ENCODE results near the gene FALEC.
A peak's percentile ranks its signal among the peaks of the same experiment; 100 is the strongest.
"Not testable (repeated sequence)": the region's sequence is repeated elsewhere in the genome, so short reads cannot be mapped to it uniquely, and the experiment has no call there.

FALEC gene

DNA sequence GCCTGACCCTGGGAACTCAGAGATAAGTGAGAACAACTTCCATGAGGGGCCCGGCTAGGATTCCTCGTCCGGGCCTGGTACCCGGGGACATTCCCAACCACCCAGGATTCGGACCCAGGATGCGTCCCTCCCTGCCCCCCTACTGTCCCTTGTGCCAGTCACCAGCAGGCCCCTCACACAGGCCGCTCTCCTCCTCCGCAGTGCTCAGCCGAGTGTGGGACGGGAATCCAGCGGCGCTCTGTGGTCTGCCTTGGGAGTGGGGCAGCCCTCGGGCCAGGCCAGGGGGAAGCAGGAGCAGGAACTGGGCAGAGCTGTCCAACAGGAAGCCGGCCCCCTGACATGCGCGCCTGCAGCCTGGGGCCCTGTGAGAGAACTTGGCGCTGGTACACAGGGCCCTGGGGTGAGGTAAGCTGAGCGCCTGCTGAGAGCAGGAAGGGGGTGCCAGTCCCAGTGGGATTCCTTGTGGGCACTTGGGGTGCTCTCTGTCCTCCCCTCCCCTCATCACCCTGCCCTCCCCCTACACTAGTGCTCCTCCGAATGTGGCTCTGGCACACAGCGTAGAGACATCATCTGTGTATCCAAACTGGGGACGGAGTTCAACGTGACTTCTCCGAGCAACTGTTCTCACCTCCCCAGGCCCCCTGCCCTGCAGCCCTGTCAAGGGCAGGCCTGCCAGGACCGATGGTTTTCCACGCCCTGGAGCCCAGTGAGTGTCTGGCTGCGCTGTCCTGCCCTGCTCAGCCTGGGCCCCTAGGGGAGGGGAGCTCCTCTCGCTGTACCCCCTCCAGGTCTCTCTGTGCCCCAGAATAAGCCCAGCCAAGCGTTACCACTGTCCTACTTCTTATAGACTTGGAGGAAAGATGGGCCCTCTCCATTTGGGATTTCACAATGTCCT is 43.5 kb downstream of the FALEC start:
- no peak for DNase-seq (ENCODE audit: low read depth)

DNA sequence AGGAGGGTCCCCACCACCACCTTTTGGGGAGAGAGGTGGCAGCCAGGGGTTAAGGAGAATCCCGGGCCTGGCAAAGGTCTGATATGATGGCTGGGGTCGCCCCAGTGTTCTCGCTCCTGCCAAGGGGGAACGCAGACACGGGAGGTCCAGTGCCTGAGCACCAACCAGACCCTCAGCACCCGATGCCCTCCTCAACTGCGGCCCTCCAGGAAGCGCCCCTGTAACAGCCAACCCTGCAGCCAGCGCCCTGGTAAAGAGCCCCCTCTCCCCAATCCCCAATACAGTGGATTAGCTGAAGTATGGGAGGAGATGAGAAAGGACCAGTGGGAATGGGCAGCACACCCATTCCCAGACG is 44.1 kb downstream of the FALEC start:
- no peak for DNase-seq (ENCODE audit: low read depth)

DNA sequence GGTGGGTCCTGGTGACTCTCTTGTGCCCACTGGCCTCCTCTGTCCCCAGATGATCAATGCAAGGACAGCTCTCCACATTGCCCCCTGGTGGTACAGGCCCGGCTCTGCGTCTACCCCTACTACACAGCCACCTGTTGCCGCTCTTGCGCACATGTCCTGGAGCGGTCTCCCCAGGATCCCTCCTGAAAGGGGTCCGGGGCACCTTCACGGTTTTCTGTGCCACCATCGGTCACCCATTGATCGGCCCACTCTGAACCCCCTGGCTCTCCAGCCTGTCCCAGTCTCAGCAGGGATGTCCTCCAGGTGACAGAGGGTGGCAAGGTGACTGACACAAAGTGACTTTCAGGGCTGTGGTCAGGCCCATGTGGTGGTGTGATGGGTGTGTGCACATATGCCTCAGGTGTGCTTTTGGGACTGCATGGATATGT is 44.5 kb downstream of the FALEC start:
- no peak for DNase-seq (ENCODE audit: low read depth)

DNA sequence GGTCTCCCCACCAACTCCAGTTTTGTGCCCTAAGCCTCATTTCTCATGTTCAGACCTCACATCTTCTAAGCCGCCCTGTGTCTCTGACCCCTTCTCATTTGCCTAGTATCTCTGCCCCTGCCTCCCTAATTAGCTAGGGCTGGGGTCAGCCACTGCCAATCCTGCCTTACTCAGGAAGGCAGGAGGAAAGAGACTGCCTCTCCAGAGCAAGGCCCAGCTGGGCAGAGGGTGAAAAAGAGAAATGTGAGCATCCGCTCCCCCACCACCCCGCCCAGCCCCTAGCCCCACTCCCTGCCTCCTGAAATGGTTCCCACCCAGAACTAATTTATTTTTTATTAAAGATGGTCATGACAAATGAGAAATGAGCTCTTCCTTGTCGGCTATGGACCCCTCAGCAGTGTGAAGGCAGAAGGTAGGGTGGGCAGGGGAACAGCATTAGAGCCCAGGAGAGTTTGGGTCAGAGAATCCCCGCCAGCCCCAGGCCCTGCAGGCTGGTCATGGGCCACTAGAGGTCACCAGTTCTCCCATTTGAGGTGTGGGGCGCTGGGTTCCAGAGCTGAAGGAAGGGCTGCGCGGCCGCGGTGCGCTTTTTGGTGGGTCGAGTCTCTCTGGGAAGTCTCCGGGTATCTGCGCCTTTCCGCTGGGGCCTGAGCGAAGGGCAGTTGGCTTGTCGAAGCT is 45.2 kb downstream of the FALEC start:
- DNase-seq (ENCODE audit: low read depth): no peak

DNA sequence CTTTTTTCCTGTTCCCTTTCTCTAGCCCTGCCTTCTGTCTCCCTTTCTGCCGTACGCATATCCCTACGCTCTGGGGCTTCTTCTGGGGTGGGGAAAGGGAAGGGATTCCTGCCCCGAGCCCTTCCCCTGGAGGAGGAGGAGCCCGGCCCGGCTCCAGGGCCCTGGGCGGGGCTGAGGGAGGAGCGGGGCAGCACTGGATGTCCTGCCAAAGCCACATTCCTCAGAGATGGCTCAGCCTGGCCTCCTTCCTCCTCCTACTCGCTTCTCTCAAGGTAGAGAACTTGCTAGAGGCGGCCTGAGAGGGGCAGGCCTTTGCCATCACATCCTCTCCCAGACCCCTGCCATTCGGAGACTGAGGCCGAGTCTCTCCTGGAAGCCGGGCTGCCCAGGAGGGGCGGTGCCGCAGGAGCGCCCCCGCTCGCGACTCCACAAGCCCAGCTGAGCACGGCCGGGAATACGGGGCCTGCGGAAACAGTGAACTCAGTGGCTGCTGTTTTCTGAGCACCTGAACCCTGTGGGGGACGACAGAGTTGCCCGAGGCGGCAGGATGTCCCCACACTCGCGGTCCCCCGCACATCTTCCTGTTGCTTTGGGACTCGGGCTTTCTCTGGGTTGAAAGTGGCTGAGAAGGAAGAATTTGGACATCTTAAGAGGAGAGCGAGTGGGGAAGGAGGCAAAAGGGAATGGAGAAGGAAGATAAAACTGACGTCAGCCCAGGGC is 45.9 kb downstream of the FALEC start:
- DNase-seq (ENCODE audit: low read depth): peak; percentile 93

DNA sequence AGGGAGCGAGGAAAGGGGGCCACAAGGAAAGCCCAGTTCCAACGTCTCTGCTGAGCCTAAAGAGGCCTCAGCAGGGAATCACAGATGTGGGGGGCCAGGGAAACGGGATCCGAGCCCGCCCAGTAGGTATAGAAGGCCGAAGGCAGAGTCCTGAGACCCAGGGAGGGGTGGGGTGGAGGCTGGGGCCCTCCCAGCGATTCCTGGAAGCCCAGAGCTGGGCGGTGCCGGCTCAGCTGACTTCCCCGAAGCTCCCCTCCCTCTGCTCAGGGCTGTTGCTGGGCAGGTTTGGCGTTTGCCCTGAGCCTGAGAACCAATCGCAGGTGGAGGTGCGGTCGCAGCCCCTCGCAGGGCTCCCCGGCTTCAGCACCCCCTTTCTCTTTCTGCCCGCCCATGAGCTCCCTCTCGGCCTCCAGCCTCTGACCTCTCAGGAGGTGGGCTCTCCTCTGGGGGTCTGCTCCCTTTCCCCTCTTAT is 46.5 kb downstream of the FALEC start:
- peak; percentile 71 for DNase-seq (ENCODE audit: low read depth)

DNA sequence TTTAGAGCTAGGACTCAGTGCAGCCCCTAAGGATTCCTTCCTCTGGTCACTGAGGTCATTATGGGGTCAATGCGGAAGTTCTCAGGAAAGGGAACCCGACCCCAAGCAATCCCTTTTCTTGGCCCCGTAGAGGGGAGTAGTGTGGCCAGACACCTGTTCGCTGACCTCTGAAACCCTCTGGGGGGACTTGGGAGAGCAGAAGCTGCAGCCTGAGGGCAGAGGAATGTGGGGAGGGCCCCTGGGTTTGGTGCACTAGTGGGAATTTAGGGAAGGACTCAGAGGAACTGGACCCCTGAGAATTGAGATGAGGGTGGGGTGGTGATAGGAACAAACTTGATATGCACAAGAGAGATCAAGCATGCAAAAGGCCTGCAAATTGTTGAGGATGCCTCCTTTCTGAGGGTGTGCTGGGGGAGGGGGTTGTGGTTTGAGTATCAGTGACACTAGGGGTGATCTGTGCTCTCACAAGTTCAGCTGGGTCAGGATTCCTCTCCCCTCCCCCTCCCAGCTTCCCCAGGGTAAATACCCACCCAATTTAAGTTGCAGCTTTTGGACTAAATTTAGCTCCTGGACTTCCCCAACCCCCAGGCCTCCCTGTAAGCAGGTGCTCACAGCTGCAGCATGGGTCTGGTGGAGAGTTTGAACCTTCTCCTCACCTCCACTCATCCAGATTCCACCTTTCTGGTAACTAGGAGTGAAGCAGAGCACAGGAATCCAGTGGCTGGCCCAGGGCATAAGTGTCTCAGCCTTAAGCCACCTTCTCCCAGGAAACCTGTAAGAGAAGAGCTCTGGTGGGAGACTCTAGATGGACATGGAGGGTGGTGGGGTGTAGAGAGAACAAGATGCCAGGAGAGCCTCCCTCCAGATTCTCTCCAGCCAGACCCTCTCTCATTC is 47.1 kb downstream of the FALEC start:
- DNase-seq (ENCODE audit: low read depth): no peak

DNA sequence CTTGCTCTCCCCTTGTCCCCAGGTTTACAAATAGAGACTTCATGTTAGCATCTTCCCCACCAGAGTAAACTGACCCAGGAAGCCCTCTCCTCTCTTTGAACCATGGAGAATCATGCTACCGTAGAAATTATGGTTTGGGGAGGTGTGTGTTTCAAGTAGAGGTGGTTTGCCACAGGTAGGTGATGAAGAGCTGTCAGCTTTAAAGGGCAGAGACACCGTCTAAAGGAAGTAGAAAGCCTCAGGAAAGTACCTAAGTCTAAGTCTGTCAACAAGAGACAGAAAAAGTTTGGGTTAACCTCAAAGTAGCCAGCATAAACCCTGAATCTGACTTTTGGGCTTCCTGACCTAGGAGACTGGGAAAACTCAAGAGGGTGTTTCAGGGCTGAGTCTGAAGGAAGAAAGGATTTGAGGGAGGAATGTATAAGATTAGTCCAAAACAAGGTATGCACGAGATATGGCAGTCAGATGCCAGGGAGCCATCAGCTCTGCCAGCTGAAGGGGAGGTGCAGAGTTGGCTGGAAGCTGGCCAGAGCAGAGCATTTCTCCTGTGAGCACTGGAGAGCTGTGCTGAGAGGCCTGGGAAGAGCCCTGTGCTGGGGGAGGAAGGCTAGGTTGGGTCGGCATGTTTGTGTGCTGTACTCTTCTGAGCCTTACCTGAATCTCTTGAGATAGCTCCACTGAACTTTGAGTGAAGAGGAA is 47.9 kb downstream of the FALEC start:
- DNase-seq (ENCODE audit: low read depth): no peak

DNA sequence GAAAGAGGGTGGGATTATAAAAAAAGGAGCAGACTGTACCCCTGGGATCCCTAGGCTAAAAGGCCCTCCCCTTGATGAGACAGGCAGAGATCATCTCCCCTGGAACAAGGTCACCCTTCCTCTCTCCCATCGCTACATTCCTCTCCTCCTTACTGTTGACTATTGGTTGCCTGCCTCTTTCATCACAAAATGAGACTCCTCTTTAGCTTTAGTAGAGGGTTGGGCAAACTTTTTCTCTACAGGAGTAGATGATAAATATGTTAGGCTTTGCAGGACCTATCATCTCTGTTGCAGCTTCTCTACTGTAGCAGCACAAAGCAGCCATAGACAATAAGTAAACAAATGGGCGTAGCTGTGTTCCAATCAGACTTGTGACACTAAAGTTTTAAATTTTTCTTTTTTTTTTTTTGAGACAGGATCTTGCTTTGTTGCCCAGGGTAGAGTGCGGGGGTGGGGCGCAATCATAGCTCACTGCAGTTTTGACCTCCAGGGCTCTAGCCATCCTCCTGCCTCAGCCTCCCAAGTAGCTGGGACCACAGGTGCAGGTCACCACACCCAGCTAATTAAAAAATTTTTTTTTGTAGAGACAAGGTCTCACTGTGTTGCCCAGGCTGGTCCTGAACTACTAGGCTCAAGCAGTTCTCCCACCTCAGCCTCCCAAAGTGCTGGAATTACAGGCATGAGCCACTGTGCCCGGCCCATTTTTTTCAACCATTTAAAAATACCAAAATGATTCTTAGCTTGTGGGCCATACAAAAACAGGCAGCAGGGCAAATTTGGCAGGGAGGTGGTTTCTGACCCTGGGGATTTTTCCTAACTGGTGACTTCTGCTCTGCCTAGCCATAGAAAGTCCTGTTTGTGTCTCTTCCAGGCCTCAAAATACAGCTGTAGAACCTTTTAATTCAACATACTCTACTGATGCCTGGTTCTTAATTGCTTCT is 48.8 kb downstream of the FALEC start:
- DNase-seq (ENCODE audit: low read depth): no peak

DNA sequence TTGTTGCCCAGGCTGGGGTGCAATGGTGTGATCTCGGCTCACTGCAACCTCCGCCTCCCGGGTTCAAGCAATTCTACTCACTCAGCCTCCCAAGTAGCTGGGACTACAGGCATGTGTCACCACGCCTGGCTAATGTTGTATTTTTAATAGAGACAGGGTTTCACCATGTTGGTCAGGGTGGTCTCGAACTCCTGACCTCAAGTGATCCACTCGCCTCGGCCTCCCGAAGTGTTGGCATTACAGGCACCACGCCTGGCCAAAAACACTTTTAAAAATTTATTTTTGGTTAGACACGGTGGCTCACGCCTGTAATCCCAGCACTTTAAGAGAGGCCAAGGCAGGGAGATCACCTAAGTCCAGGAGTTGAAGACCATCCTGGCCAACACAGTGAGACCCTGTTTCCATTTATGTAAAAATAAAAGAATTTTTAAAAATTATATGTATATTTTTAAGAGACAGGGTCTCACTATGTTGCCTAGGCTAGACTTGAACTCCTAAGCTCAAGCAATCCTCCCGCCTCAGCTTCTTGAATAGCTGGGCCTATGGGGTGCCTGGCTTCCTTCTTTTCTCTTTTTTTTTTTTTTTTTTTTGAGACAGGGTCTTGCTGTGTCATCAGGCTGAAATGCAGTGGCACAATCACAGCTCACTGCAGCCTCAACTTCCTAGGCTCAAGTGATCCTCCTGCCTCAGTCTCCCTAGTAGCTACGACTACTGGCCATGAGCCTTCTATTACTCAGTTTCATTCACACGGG is 49.9 kb downstream of the FALEC start:
- DNase-seq (ENCODE audit: low read depth): not testable (repeated sequence)

DNA sequence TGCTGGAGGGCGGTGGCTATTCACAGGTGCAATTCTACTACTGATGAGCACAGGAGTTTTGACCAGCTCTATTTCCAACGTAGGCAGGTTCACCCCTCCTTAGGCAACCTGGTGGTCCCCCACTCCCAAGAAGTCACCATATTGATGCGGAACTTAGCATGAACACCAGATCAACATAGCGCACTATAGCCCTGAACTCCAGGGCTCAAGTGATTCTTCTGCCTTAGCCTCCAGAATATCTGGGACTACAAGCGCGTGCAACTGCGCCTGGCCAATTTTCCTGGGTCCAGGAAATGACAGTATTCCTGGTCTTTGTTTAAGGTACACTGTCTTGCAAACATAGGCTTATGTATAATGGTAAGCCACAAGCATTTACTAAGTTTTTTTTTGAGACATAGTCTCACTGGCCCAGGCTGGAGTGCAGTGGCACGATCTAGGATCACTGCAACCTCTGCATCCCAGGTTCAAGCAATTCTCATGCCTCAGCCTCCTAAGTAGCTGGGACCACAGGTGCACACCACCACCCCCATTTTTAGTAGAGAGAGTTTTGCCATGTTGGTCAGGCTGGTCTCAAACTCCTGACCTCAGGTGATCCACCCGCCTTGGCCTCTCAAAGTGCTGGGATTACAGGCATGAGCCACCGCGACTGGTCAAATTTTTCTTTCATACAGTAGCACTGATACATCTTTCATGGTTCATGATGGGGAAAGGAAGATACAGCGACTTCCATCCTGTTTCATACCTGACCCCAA is 51.2 kb downstream of the FALEC start:
- DNase-seq (ENCODE audit: low read depth): no peak

DNA sequence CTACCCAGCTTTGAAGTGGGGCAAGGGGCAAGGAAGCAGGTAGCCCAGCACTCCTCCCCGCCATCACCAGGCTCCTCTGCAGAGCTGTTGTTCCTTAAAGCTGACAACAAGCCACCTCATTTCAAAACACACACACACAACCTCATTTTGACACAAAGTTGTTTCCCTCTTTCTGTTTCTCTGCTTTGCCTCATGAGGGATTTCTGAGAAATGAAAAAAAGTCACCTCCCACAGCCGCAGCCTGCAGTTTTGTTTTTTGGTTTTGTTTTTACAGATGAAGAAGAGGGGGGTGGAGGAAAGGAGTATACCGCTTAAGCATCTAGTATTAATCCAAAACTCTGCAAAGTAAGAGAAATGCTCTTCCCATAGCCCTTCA is 51.8 kb downstream of the FALEC start:
- DNase-seq (ENCODE audit: low read depth): no peak

DNA sequence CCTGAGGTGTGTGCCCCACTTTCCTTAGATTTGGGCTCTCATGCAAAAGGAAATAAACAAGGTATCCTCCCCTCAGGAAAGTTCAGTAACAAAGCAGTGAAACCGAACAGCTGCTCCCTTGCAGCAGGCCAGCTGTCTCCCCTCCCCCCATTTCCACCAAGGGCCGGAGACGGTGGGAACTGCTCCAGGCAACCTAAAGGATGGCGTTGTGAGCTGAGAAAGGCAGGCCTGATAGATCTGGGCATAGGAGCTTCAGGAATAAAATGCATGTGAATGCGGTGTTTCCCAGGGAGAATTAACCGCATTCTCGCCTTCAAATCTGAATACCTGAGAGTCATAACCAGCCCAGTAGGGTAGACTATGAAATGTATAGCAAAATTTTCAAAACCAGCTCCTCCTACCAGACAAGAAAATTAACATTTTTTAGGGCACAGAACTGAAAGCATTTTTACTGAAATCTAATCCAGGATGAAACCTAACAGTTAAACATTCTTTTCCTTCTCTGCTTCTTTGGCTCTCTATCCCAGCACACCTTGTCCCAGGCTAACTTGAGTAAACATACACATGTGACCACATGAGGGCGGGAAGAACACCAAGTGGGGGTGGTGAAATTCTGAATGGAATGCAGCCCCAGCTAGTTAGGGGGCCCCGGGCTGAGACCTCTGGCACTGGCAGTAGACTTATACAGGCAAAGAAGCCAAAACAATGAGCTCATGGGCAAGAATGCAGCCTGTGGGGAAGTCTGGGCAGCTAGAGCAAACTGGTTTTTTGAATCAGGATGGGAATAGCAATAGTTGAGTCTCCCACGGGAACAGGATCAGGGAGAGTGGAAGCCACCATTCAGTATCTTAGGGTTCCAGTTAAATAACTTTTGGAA is 52.4 kb downstream of the FALEC start:
- DNase-seq (ENCODE audit: low read depth): peak; percentile 97

DNA sequence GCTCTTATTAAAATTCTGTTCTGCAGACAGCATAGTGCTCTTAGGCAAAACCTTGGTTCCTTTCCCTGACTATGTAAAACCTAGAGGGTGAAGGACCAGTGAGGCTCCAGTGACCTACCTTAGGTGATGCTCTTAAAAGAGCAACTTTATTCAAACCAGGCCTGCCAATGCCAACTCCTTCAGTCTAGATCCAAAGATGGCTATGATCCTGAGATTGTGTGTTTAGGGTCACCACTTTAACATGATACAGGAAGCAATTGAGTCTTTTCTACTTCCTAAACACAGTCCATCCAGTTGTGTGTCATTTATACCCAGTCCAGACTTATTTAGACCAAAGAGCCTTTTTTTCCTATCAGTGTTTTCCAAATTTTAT is 53.0 kb downstream of the FALEC start:
- no peak for DNase-seq (ENCODE audit: low read depth)

DNA sequence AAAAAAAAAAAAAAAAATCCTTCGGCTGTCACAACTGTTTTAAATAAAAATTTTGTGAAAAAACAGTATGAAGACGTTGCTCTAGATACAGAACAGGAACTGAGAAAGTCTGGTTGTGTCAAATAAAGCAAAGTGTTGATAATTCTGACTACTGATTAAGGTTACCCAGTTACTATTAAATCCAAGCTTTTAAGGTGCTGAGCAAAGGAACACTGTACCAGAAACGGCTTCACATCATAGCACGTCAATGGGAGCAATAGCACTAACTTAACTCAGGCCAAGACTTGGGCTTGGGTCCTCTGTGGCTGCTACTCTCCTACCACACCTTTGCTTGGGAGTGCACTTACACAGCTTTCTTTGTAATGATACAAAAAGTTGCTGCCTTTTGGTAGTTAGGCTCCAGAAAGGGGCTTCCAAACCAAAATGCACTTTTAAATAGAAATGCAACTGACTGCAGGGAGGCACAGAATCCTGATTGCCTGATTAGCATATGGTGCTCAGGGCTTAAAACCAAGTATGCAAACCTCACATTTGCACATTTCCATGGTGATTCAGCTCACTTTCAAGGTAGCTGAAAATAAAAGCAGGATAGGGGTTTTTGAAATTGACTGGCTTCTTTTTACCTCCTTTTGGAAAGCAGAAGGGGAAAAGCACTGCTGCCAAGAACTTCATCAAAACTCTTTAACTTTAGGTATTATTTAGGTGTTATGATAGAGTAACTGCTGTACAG is 57.5 kb downstream of the FALEC start:
- no peak for DNase-seq (ENCODE audit: low read depth)

DNA sequence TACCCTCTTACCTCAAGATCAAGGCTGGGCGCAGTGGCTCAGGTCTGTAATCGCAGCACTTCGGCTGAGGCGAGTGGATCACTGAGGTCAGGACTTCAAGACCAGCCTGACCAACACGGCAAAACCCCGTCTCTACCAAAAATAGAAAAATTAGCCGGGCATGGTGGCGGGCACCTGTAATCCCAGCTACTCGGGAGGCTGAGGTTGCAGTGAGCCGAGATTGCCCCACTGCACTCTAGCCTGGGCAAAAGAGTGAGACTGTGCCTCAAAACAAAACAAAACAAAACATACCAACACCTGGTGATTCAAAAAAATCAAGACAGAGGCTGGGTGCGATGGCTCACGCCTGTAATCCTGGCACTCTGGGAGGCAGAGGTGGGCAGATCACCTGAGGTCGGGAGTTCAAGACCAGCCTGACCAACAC is 58.1 kb downstream of the FALEC start:
- not testable (repeated sequence) for DNase-seq (ENCODE audit: low read depth)

All from GM04503 (cell line).